Kidney tubule cell (primary cell): Measurements from ENCODE around the gene KANTR.
"Not testable (repeated sequence)": the region's sequence is repeated elsewhere in the genome, so short reads cannot be mapped to it uniquely, and the experiment has no call there.

ENCODE experiments used
- DNase-seq: peaks from one replicate; pipeline ENCODE4 v3.0.0-alpha.2; 2018; ENCODE audit warnings: low spot score

Gene KANTR

DNA sequence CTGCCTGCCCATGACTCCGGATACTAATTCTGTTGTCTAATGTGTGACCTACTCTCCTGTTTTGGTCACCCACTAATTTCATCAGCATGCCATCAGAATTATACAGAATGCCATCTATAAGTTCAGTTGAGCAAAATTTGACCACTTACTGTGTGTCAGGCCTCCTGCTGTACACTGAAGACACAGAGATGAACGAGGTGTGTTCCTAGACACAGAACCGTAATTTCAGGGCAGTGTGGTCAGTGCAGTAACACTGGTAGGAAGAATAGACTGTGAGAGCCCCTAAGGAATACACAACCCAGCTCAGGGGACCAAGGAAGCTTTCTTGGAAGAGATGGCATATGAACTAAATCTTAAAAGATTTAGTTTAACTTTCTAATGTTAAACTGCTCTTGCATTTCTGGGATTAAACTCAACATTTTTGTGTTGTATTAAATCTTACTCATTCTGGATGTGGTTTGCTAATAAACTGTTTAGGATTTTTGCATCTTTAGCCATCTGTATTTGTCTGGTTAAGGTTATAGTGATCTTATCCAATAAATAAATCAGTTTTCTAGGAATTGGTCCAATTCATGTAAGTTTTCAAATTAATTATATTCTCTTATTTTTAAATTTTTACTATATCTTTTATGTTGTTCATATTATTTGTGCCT, 34.3 kb downstream of the KANTR start:
- no peak for DNase-seq

DNA sequence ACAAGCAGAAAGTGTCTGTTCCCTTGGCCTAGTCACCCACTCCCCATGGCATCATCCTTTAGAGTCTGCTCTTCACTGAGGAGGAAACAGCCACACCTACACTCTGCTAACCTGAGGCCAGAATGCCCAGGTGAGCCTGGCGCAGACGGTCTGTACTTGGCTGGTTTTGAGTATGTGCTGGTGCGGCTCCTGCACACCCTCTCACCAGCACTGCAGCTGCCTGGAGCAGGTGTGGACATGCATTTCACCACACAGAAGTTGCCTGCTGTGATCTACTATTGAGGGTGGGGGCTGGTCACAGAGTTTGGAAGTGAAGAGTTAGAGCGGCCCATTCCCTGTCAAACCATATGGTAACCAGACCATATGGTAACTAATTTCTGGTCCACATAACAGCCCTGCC, 39.5 kb downstream of the KANTR start:
- no peak for DNase-seq

DNA sequence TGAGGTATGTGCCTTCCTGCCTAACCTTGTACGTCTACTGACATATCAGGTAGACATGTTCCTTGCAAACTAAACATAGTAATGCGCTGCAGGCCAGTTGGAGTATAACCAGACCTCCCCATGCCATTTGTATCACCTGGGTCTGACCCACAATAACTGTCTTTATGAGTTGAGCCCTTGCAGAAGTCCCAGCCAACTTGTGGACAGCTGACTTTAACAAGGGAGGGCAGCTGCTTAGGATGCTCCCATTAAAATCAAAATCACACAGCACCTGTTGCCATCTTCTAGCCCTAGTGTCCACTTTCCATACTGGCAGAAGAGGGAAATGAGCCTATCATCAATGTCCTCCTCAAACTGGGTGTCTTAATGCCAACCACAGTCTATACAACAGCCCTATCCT, 41.6 kb downstream of the KANTR start:
- DNase-seq, result no peak

DNA sequence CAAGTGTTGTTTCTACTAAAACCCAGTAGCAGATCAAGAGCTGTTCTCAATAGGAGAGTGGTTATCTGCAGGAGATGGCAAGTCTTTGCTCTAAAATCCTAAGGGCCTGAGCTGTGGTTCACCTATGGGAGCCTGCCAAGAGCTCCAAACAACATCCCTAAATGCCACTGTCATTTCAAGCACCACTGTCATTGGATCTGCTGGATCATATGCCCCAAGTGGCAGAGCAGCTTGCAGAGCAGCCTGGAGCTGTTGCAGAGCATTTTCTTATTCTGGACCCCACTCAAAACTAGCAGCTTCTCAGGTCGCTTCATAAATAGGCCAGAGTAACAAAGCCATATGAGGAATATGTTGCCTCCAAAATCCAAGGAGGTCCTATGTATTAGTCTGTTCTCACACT, 59.6 kb downstream of the KANTR start:
- no peak for DNase-seq

DNA sequence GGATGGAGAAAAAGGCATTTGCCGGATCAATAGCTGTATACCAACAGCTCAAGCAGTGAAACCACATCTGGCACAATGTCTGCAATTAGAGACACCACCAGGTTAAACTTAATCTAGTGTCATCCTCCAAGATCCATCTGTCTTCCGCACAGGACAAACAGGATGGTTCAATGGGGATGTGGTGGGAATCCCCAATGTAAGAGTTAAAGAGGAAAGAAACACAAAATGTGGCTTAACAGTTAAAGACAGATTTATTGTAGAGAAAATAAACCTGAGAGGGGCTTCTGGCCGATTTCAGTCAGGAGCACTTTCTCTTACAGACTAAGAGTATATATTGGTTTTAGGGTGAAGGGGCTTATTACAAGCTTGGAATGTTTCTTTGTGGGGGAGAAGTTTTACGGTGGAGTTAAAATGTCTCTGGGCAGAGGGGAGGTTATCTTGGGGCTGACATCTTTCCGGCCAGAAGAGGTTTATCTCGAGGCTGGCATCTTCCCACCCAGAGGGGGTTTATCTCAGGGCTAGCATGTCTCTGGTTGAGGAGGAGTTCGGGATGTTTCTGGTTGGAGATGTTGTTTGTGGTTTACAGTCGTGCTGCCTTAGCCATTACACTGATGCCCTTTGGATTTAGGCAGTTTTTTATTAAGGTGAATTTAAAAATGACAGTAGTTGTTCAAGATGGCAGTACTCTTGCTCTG, 61.7 kb downstream of the KANTR start:
- DNase-seq, result no peak

DNA sequence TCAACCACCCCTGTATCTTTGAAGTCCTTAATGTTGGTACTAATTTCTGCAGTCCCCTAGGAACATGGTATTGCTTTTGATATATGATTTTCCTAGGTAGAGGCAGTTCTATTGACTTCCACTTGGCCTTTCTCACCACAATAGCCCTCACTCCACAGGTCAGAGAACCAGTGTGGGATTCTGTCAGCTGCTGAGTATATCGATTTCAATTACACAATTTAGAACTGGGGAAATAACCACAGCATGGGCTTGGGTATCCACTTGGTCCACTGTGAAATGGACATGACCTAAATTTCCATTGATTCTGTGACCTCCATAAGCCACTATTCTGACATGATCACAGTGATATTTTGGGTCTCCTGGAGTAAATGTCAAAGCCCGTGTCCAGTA, 62.3 kb downstream of the KANTR start:
- DNase-seq, result no peak

DNA sequence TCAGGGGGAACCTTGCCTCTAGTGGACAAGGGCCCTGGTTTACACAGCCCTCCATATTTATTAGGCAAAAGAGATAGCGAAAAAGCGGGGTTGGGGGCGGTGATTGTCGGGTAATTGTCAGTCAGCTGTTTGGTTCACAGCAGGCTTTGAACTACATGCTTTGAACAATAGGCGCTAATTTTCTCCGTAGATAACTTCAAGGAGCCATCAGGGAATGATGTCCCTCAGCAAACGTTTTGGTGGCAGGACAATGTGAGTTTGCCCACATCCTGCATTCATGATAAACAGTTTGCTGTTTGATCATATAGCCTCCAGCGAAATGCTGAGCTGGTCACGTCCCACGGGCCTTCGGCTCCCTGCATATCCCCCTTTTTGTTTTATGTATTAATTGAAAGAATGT, 65.2 kb downstream of the KANTR start:
- no peak for DNase-seq

DNA sequence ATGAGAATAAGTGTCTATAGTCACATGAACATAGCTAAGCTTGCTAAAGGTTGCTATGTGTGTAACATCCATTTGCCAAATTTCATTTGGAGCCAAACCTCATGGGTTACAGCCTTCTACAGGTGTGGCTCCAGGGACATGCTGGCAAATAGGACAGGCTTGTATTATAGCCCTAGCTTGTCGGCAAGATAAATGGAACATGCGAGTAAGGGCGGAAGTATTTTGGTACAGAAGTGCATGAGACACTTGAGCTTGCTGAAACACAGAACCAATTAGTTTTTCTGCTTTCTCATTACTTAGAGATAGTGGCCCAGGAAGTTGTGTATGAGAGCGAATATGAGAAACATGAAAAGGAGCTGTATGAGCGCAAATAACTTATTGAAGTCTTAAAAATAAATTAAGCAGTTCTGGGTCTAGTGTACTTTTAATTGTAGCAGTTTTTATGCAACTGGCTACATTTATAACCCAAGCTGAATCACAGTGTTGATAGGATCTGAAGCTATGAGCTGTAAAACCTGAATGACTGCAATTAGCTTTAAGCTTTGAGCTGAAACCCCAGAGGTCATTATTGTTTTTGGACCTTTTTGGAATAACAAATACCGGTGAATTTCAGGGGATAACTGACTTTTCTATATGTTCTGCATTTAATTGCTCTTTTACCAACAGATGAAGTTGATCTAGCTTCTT, 66.5 kb downstream of the KANTR start:
- no peak for DNase-seq

DNA sequence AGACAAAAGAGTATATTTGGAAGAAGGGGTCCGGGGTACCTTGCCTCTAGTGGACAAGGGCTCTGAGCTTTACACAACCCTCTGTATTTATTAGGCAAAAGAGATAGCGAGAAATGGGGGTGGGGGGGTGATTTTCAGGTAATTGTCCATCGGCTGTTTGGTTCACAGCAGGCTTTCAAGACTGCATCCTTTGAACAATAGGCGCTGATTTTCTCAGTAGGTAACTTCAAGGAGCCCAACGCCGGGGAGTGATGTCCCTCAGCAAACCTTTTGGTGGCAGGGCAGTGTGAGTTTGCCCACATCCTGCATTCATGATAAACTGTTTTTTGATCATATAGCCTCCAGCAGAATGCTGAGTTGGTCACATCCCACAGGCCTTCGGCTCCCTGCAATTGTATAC, 69.5 kb downstream of the KANTR start:
- no peak for DNase-seq

DNA sequence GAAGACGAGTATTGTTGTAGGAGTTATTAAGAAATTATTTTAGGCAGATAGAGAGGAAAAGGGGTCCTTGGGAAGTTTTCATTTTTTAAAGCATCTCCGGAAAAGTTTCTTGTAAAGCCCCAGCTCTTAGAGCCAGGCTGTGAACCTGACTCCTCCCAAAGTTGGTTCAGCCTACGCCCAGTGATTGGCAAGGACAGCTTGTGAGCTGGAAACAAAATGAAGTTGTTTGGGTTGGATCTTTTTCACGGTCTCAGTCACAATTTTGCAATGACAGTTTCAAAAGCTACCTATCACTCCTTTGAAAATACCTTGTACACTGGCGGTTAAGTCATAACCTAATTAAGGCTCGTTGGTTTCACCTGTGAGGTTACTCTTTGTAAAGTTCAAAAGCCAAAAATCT, 70.6 kb downstream of the KANTR start:
- not testable (repeated sequence) for DNase-seq

DNA sequence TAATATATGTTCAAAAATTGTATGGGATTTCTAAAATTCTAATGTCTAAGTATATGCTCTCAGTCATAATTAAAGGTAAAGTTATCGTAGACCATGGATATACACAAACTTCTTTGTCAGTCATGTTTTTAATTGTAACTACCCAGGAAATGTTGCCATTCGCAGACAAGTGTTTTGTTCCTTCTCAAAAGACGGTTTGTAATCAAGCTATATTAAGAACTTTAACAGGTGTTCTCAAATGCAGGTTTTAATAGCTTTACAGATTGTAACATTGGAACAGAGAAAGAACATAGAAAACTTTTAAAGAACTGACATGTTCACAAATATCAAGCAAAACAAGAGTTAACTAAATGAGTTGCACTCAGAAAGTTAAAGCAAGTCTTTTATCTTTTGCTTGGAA, 72.2 kb downstream of the KANTR start:
- no peak for DNase-seq

DNA sequence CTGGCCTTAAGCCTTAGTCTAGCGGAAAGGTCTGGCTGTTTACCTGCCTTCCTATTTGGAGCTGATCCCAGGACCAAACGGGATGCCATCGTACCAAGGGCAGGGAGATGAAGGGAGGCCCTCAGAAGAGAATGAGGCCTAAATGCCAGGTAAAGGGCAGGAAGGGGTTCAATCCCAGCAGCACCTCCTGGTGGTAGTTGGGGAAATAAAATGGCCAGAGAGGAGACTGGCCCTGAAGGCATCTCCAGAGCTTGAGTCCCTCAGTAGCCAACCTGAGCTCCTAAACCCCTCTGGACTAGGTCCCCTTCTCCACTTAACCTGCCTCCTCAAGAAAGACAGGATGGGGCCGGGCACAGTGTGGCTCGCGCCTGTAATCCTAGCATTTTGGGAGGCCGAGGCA, 77.4 kb downstream of the KANTR start:
- no peak for DNase-seq
